PC-3 (cell line): ENCODE results near the gene SCAND1. TPM values are rescaled to one million over a fixed set of nuclear protein-coding genes. Genes with fewer than 3 reads are reported as not detected.

Experiments
- ATAC-seq: fragments of 200-7000 bp; cut with Tn5 transposase; 2 replicates; pipeline ENCODE4 v1.9.1; 2020; ENCODE audit warnings: mild to moderate bottlenecking, moderate library complexity
- BruUV-seq: library from RNA; stranded (reverse); fragments of 400-500 nt; replicated peaks from 2 replicates; lab custom pipeline; 2021; lab: Mats Ljungman, UMichigan
- CTCF ChIA-PET: fragments of 300-600 bp; sonication (Branson Sonifier 250); formaldehyde crosslinking; loops from one replicate; lab custom pipeline; 2022; ENCODE audit warnings: antibody characterized with exemption; lab: Charles Lee
- POLR2A ChIA-PET: fragments of 300-600 bp; sonication (Branson Sonifier 250); formaldehyde crosslinking; loops from one replicate; lab custom pipeline; 2022; ENCODE audit warnings: antibody characterized with exemption; ENCODE audit not compliant: unreplicated experiment; lab: Charles Lee
- DNase-seq: peaks from one replicate; pipeline ENCODE4 v3.0.0-alpha.2; 2015
- H2AFZ ChIP-seq: fragments of 300-600 bp; sonication (generic); 2 replicates; pipeline ENCODE4 v1.6.0; 2016; ENCODE audit warnings: antibody characterized with exemption, low read length
- H3F3A ChIP-seq: fragments of 300-600 bp; sonication (generic); one replicate; pipeline ENCODE4 v1.6.0; 2017; ENCODE audit warnings: antibody characterized with exemption, low read length, control low read depth, mild to moderate bottlenecking; ENCODE audit not compliant: unreplicated experiment
- H3K27ac ChIP-seq: fragments of 300-600 bp; sonication (generic); 2 replicates; pipeline ENCODE4 v1.5.1; 2016; ENCODE audit warnings: mild to moderate bottlenecking, low read length
- H3K27me3 ChIP-seq: fragments of 300-600 bp; sonication (generic); 2 replicates; pipeline ENCODE4 v1.6.1; 2016; ENCODE audit warnings: low read length, mixed read lengths
- H3K36me3 ChIP-seq: fragments of 300-600 bp; sonication (generic); 2 replicates; pipeline ENCODE4 v1.6.1; 2016; ENCODE audit warnings: low read depth, mixed run types, low read length, mixed read lengths
- H3K4me1 ChIP-seq: fragments of 300-600 bp; sonication (generic); 2 replicates; pipeline ENCODE4 v1.5.1; 2016; ENCODE audit warnings: low read length; ENCODE audit not compliant: insufficient read depth
- H3K4me2 ChIP-seq: fragments of 300-600 bp; sonication (generic); 2 replicates; pipeline ENCODE4 v1.6.0; 2016; ENCODE audit warnings: low read length
- H3K4me3 ChIP-seq: fragments of 300-600 bp; sonication (generic); 2 replicates; pipeline ENCODE4 v1.5.1; 2016; ENCODE audit warnings: mild to moderate bottlenecking, low read length, mixed read lengths
- H3K79me2 ChIP-seq: fragments of 300-600 bp; sonication (generic); 2 replicates; pipeline ENCODE4 v1.6.1; 2017; ENCODE audit warnings: low read length, mixed read lengths
- H3K9ac ChIP-seq: fragments of 300-600 bp; sonication (generic); 2 replicates; pipeline ENCODE4 v1.6.0; 2016; ENCODE audit warnings: mild to moderate bottlenecking, low read length
- H3K9me2 ChIP-seq: fragments of 300-600 bp; sonication (generic); replicated peaks from 2 replicates; pipeline ENCODE4 v1.6.1; 2016; ENCODE audit warnings: mixed run types, low read length, mixed read lengths
- H3K9me3 ChIP-seq: fragments of 300-600 bp; sonication (generic); 2 replicates; pipeline ENCODE4 v1.6.1; 2016; ENCODE audit warnings: low read length, mixed read lengths
- H4K20me1 ChIP-seq: fragments of 300-600 bp; sonication (generic); 2 replicates; pipeline ENCODE4 v1.6.1; 2016; ENCODE audit warnings: low read length, mixed read lengths
- EZH2 ChIP-seq: fragments of 300-600 bp; sonication (generic); IDR thresholded peaks from one replicate; pipeline ENCODE4 v1.6.1; 2017; ENCODE audit warnings: antibody characterized with exemption, mild to moderate bottlenecking, low read length; ENCODE audit not compliant: unreplicated experiment
- EZH2phosphoT487 ChIP-seq: fragments of 300-600 bp; sonication (generic); IDR thresholded peaks from 2 replicates; pipeline ENCODE4 v1.6.1; 2018; ENCODE audit warnings: mild to moderate bottlenecking, antibody characterized with exemption, low read length, borderline replicate concordance
- intact Hi-C: fragments of 100-400 bp; cut with micrococcal nuclease; formaldehyde crosslinking; loops from 2 replicates; pipeline ENCODE4 v1.9.0; 2023
- total RNA-seq: library from RNA; depleted of rRNA; stranded (reverse); fragments of >200 nt; gene quantifications from 2 replicates; pipeline ENCODE4 v1.2.3, GENCODE V29; 2014
- TF ChIP-seq, protein P1 (sequence below): fragments of 300-600 bp; sonication (generic); conservative IDR thresholded peaks from 2 replicates; pipeline ENCODE4 v1.5.1; 2017; ENCODE audit warnings: antibody characterized with exemption, low read depth, mild to moderate bottlenecking, low read length

Gene SCAND1
- total RNA-seq, 1 experiment from 2014 or later = 90.9 TPM

DNA sequence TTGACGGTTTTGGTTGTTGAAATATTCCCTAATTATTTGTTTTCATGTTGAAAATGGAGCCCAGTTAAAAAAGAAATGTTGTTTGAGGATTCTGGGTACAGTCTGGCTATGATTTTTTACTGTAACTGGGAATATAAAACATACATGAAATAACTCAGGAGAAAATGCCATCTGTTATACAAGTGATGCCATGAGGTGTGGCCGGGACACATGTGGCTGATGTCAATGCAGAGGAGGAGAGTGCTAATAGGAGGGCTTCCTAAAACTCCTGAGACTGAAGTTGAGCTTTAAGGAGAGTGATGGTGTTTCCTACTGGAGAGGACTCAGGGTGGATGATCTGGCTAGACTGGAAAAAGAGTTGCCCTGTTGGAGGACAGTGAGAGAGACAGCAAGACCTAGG, 12.7 kb downstream of the SCAND1 start:
- ChIA-PET CTCF (no interaction called here), POLR2A (no interaction called here)
- no peaks in the 10 kb centered on the region for H3K4me1 ChIP-seq
- H3K36me3 ChIP-seq = peaks cover 2% of the 10 kb centered on the region; the same call in 1 of the 2 replicates
- no peak overlapping the region for H3K4me3 ChIP-seq
- TF ChIP-seq EZH2 = no peak
- TF ChIP-seq, protein P1, sequence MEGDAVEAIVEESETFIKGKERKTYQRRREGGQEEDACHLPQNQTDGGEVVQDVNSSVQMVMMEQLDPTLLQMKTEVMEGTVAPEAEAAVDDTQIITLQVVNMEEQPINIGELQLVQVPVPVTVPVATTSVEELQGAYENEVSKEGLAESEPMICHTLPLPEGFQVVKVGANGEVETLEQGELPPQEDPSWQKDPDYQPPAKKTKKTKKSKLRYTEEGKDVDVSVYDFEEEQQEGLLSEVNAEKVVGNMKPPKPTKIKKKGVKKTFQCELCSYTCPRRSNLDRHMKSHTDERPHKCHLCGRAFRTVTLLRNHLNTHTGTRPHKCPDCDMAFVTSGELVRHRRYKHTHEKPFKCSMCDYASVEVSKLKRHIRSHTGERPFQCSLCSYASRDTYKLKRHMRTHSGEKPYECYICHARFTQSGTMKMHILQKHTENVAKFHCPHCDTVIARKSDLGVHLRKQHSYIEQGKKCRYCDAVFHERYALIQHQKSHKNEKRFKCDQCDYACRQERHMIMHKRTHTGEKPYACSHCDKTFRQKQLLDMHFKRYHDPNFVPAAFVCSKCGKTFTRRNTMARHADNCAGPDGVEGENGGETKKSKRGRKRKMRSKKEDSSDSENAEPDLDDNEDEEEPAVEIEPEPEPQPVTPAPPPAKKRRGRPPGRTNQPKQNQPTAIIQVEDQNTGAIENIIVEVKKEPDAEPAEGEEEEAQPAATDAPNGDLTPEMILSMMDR = no peak
- TF ChIP-seq EZH2phosphoT487 = no peak
- no peaks in the 10 kb centered on the region for H3K9me3 ChIP-seq
- H3K9me2 ChIP-seq = no peaks in the 10 kb centered on the region
- no peak overlapping the region for H3K4me2 ChIP-seq
- no peak overlapping the region for H3K27ac ChIP-seq
- H3K79me2 ChIP-seq = no peaks in the 10 kb centered on the region
- no peak for DNase-seq
- H3K9ac ChIP-seq = no peak overlapping the region
- no TSS peak for BruUV-seq
- no peaks in the 10 kb centered on the region for H3K27me3 ChIP-seq
- intact Hi-C loops = no loop called here
- H3F3A ChIP-seq = no peaks in the 10 kb centered on the region
- no peak for ATAC-seq
- no peak overlapping the region for H2AFZ ChIP-seq
- H4K20me1 ChIP-seq = no peaks in the 10 kb centered on the region

DNA sequence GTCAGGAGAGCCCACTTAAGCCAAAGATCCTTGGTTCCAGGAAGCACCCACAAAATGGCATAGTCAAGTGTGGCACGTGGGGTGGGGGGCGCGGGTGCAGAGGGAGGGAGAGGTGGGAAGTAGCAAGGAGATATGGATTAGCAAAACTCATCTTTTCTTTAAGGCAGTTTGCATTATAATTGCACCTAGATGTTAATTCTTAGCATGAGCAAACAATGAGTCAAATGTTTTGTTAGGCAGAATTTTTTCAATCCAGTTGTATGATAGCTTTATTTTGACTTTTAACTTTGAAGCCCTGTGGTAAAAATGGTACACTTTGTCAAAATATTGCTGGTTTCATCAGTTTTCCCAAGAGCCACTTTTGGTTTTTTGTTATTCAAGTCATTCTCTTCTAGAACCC, 15.0 kb downstream of the SCAND1 start:
- intact Hi-C loops = no loop called here
- Histone ChIP-seq H4K20me1 (no peaks in the 10 kb centered on the region), H3K79me2 (no peaks in the 10 kb centered on the region), H3K9me2 (no peaks in the 10 kb centered on the region), H3K4me2 (no peak overlapping the region), H3K4me3 (no peak overlapping the region), H3K9ac (no peak overlapping the region), H3K36me3 (peaks cover 2% of the 10 kb centered on the region; the same call in 1 of the 2 replicates), H3F3A (no peaks in the 10 kb centered on the region), H3K9me3 (no peaks in the 10 kb centered on the region), H3K27ac (no peak overlapping the region), H3K27me3 (no peaks in the 10 kb centered on the region), H3K4me1 (no peaks in the 10 kb centered on the region), H2AFZ (no peak overlapping the region)
- DNase-seq (no peak), ATAC-seq (peak; percentile 54; the same call in 1 of the 2 replicates)
- ChIA-PET CTCF (interaction anchor here (1.1 kb wide), 1 partner anchor 54 kb away, joined by 6 read pairs; no protein-coding TSS in a partner anchor), POLR2A (no interaction called here)
- no TSS peak for BruUV-seq
- no peak for TF ChIP-seq EZH2
- TF ChIP-seq, protein P1 = no peak
- TF ChIP-seq EZH2phosphoT487 = no peak

DNA sequence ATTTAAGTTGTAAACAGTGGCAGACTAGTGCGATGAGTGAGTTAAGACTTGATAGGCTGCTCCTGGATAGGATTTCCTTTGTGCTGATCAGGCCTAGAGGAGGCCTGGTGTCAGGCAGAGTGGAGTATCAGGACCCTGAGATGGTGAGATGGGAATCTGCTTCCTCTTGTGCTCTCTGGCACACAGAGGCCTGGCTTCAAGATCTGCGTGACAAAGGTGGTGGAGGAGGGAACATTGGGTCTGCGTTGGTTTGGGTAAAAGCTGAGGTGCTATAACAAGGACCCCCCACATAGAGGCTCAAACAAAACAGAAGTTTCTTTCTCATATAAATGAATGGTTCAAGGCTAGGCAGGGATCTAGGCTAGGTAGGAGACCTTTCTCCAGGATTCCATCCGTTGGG, 20.3 kb downstream of the SCAND1 start:
- POLR2A ChIA-PET = no interaction called here
- no peak overlapping the region for H3K4me3 ChIP-seq
- no peak for TF ChIP-seq EZH2
- TF ChIP-seq EZH2phosphoT487 = no peak
- TF ChIP-seq, protein P1 = no peak
- CTCF ChIA-PET = no interaction called here
- no peaks in the 10 kb centered on the region for H3K9me3 ChIP-seq
- no peaks in the 10 kb centered on the region for H3K4me1 ChIP-seq
- BruUV-seq = no TSS peak
- no peak for DNase-seq
- ATAC-seq = no peak
- no peaks in the 10 kb centered on the region for H3K36me3 ChIP-seq
- H3K4me2 ChIP-seq = no peak overlapping the region
- H2AFZ ChIP-seq = no peak overlapping the region
- no peaks in the 10 kb centered on the region for H3K9me2 ChIP-seq
- intact Hi-C loops = no loop called here
- no peak overlapping the region for H3K9ac ChIP-seq
- no peaks in the 10 kb centered on the region for H4K20me1 ChIP-seq
- no peak overlapping the region for H3K27ac ChIP-seq
- H3K79me2 ChIP-seq = no peaks in the 10 kb centered on the region
- H3F3A ChIP-seq = no peaks in the 10 kb centered on the region
- no peaks in the 10 kb centered on the region for H3K27me3 ChIP-seq
